OCI-LY3 (cell line): ENCODE results near the gene HS6ST2.

ENCODE experiments used
- CTCF ChIP-seq: fragments of 200-600, 300-600 bp; sonication (generic); IDR thresholded peaks from 2 replicates; pipeline ENCODE4 v1.5.1; 2014; ENCODE audit warnings: antibody characterized with exemption, low read length, low read depth
- EZH2phosphoT487 ChIP-seq: fragments of 200-600 bp; shearing (Covaris generic); IDR thresholded peaks from 2 replicates; pipeline ENCODE4 v1.6.1; 2018; ENCODE audit warnings: antibody characterized with exemption, mixed run types, low read depth

- TF ChIP-seq CTCF (no peak), EZH2phosphoT487 (no peak)
These were observed 282.3 kb downstream of the HS6ST2 start for GRCh38 chrX:132676102-132676501.
